Measurements from ENCODE around the gene CIT.

DNA sequence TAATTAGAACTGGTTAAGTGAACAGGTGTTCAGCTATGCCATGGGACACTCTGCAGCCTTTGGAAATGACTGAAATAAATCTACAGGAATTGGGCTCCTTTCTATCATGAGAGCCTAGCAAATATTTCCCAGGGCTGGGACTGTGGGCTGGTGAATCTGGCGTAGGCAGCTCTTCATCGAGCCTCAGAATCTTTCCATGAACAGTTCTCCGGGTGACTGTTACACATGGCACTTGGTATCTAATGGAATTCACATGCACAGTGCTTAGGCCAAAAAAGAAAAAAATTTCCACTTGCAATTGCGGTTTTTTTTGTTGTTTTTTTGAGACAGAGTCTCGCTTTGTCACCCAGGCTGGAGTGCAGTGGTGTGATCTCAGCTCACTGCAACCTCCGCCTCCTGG, 177.0 kb downstream of the CIT start:
- TF ChIP-seq ZBTB20 (tag by site-specific recombination; IDR thresholded peaks at IDR 0.05) (no peak), ZBTB44 (tag by site-specific recombination; IDR thresholded peaks at IDR 0.05) (no peak), ZNF404 (tag by site-specific recombination; IDR thresholded peaks at IDR 0.05) (no peak), ZNF274 (IDR thresholded peaks at IDR 0.05; ENCODE audit: low read length) (no peak), ZNF274 (tag by site-specific recombination; IDR thresholded peaks at IDR 0.05; ENCODE audit: borderline replicate concordance) (no peak), CTCF (tag by site-specific recombination; IDR thresholded peaks at IDR 0.05) (no peak)
